Activated gamma-delta T cell (primary cell): Measurements from ENCODE around the gene JMJD1C.

ENCODE experiments used
- DNase-seq: peaks from one replicate; lab custom pipeline; 2025; lab: John Stamatoyannopoulos, UW

JMJD1C gene

GRCh38 chr10:63478564-63478963, 12.8 kb upstream of the JMJD1C start:
- no peak for DNase-seq

GRCh38 chr10:63477927-63478326, 12.2 kb upstream of the JMJD1C start:
- no peak for DNase-seq

GRCh38 chr10:63474488-63474887, 8.7 kb upstream of the JMJD1C start:
- DNase-seq: no peak

GRCh38 chr10:63470928-63471327, 5.2 kb upstream of the JMJD1C start:
- DNase-seq: no peak

GRCh38 chr10:63468947-63469346, 3.2 kb upstream of the JMJD1C start:
- no peak for DNase-seq

GRCh38 chr10:63467841-63468240, 2.1 kb upstream of the JMJD1C start:
- no peak for DNase-seq

- no peak for DNase-seq
Observed at GRCh38 chr10:63466144-63466935, 563 bp upstream of the JMJD1C start.

GRCh38 chr10:63464402-63465292, 1.1 kb downstream of the JMJD1C start:
- peak; percentile 27 for DNase-seq

- no peak for DNase-seq
Observed at GRCh38 chr10:63462442-63462841, 3.3 kb downstream of the JMJD1C start.

GRCh38 chr10:63458177-63458576, 7.6 kb downstream of the JMJD1C start:
- DNase-seq: no peak

- no peak for DNase-seq
Observed at GRCh38 chr10:63457594-63457993, 8.2 kb downstream of the JMJD1C start.

- DNase-seq: no peak
Observed at GRCh38 chr10:63456437-63457210, 9.2 kb downstream of the JMJD1C start.

GRCh38 chr10:63455507-63455906, 10.3 kb downstream of the JMJD1C start:
- no peak for DNase-seq

- DNase-seq: no peak
Observed at GRCh38 chr10:63454631-63455030, 11.1 kb downstream of the JMJD1C start.

- no peak for DNase-seq
Observed at GRCh38 chr10:63452524-63452923, 13.3 kb downstream of the JMJD1C start.

- no peak for DNase-seq
Observed at GRCh38 chr10:63446716-63447440, 18.9 kb downstream of the JMJD1C start.

- no peak for DNase-seq
Observed at GRCh38 chr10:63441404-63441803, 24.4 kb downstream of the JMJD1C start.

GRCh38 chr10:63439607-63440006, 26.2 kb downstream of the JMJD1C start:
- no peak for DNase-seq

- DNase-seq: no peak
Observed at GRCh38 chr10:63438506-63439498, 27.0 kb downstream of the JMJD1C start.
